GM12873 (cell line): ENCODE data around the gene SERPINA3.

Source experiments
- TF ChIP-seq, protein P1 (sequence below): IDR thresholded peaks from 2 replicates; pipeline ENCODE4 v1.5.1; 2012; ENCODE audit warnings: low read depth, mild to moderate bottlenecking, moderate library complexity, low read length, control low read depth; ENCODE audit not compliant: insufficient read depth; ENCODE audit errors: missing control alignments

The SERPINA3 gene

DNA sequence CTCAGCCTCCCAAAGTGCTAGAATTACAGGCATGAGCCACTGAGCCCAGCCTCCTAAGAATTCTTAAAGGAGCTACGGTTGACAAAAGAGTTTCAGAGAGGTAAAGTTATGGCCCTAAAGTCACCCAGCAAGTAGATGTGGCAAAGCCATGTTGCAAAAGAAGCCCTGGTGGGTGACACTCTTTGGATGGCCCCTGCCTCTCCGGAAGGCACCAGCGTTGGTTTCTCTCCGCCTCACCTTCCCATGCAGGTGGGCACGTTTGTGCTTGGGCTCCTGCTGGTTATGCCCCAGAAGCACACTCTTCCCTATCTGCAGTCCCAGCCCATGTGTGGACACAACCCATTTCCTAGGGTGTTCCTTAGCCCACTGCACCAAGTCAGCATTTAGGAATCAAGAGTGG, 9.5 kb upstream of the SERPINA3 start:
- TF ChIP-seq, protein P1, sequence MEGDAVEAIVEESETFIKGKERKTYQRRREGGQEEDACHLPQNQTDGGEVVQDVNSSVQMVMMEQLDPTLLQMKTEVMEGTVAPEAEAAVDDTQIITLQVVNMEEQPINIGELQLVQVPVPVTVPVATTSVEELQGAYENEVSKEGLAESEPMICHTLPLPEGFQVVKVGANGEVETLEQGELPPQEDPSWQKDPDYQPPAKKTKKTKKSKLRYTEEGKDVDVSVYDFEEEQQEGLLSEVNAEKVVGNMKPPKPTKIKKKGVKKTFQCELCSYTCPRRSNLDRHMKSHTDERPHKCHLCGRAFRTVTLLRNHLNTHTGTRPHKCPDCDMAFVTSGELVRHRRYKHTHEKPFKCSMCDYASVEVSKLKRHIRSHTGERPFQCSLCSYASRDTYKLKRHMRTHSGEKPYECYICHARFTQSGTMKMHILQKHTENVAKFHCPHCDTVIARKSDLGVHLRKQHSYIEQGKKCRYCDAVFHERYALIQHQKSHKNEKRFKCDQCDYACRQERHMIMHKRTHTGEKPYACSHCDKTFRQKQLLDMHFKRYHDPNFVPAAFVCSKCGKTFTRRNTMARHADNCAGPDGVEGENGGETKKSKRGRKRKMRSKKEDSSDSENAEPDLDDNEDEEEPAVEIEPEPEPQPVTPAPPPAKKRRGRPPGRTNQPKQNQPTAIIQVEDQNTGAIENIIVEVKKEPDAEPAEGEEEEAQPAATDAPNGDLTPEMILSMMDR: no peak

DNA sequence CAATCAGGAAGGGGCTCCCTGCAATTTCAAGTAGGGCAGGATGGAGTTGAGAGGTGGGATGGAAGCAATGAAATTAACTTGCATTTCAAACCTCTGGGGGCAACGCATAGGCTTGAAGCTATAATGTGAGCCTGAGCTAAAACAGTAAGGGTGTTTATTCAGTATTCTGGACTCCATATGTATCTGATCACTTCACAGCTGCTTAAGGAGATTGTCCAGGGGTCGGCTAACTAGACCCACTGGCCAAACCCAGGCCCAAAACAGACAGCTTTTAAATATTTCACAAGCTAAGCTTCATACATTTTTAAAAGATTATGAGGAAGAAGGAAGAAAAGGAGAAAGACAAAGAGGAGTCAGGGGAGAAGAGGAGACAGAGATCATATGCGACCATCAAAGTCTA, 6.8 kb upstream of the SERPINA3 start:
- TF ChIP-seq, protein P1: no peak

DNA sequence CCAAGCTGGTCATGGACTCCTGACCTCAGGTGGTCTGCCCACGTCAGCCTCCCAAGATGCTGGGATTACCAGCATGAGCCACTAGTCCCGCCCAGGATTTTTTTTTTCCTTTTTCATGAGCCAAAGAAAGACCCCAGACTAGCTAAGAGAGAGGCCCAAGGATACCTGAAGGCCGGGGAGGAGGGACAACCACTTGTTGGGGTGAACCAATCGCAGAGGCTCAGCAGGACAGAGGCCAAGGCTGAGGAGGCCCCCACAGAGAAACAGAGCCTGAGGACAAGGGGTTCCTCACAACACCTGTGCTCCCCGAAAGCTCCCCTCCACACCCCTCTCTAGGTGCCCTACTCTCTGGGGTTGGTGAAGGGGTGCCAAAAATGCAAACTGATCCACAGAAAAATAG, 1.0 kb upstream of the SERPINA3 start:
- TF ChIP-seq, protein P1: no peak

DNA sequence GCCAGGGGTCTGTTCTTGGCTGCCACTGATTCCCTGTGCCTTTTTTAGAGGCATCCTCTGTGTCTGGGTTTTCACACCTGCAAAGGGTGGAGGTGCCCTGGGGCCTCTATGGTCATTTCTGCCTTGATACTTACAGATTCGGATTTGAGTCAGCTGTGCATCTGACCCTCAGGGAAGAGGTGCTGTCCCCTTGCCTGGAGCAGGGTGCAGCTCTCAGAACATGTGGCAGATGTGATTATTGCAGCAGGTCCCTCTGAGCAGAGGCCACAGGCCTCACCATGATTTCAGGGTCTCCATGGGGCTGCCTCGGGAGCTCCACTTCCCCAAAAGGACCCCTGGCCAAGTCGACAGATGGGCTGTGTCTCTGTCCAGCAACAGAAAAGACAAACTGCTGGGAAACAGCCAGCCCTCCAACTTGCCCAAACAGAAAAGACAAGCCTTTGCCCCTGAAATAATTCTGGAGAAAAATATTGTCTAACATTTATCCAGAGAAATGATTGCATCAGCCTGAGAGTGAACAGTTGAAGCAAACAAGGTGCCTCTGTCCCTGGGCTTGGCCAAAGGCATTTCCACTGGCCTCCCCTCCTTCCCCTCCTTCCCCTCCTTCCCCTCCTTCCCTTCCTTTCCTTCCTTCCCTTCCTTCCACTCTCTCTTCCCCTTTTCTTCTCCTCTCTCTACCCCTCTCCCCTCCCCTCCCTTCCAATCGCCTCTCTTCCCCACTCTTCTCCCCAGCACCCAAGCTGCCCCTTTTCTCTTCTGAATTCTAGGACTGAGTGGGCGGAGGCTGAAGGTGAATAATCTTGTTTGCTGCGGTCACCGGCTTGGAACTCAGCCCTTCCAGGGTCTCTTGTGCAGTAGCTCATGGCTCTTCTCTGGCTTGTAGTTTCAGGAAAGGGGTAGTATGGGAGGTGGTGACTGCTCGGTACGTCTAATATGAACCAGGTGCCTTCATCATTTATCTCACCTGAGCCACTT, 676 bp downstream of the SERPINA3 start:
- TF ChIP-seq, protein P1: no peak

DNA sequence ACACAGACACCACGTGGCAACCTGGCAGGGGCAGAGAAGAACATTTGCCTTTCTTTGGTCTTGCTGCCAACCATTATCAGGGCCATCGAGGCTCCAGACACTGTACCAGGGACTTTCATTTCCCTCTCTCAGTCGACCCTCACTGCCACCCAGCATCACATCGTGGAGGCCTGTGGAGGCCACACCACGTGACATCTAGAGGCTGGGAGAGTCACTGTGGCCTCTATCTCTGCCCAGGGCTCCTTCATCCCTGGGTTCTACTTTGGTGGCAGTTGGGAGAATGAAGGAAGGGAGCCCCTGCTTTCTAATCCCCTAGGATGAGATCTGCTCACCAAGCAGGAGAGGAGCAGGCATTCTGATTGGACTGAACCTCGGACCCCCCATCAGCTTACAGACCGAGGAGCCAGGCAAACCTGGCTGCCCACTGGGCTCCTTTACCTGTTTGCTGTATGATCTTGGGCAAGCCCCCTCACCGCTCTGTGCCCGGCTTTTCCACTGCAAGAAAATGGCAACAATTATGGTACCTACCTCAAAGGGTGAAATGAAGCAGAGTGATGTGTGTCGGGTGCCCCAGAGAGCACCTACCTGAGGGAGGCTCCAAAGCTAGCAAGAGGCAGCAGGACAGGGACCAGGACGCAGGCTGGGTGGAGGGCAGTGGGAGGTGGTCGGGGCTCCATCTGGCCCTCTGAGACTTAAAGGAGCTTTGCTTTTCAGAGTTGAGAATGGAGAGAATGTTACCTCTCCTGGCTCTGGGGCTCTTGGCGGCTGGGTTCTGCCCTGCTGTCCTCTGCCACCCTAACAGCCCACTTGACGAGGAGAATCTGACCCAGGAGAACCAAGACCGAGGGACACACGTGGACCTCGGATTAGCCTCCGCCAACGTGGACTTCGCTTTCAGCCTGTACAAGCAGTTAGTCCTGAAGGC, 1.8 kb downstream of the SERPINA3 start:
- TF ChIP-seq, protein P1: no peak

DNA sequence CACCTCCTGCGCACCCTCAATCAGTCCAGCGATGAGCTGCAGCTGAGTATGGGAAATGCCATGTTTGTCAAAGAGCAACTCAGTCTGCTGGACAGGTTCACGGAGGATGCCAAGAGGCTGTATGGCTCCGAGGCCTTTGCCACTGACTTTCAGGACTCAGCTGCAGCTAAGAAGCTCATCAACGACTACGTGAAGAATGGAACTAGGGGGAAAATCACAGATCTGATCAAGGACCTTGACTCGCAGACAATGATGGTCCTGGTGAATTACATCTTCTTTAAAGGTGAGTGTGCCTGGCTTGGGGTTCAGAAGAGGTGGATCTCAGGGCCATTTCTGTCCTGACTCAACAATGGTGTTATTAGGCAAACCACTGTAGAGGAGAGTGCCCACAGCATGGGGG, 2.6 kb downstream of the SERPINA3 start:
- TF ChIP-seq, protein P1: no peak

DNA sequence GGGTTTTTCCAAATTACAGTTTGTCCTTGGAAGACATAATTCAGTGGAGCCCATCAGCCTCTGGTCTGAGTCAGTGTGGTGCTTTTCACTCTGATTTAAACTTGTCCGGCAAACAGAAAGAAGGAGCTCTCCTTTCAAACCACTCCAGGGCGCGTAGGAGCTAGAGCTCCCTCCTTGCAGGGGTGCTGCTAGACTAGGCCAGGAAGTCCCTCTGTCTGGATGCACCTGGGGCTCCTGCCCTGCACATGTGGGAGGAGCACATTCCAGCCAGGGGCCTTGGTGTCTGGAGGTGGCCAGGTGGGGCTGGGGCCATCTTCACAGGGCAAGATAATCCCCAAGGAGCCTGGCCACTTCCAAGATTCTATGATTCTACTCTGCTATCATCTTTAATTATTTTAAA, 3.1 kb downstream of the SERPINA3 start:
- TF ChIP-seq, protein P1: no peak
